Stimulated activated CD4-positive, alpha-beta T cell treated with anti-CD3 and anti-CD28 coated beads, Interleukin-4, amount 100 ng/mL, for 4 hours (primary cell): ENCODE results near the gene RREB1.

ENCODE experiments used
- DNase-seq, 2 experiments: peaks; one replicate each; pipeline ENCODE4 v3.0.0-alpha.2; 2020

Gene RREB1

GRCh38 chr6:7098993-7099392 lies 8.8 kb upstream of the RREB1 start:
- no peak for DNase-seq

- no peak for DNase-seq
These were observed 7.5 kb upstream of the RREB1 start for GRCh38 chr6:7100072-7100752.

- no peak for DNase-seq
These were observed 7.0 kb upstream of the RREB1 start for GRCh38 chr6:7100753-7101081.

- DNase-seq = no peak
These were observed 6.5 kb upstream of the RREB1 start for GRCh38 chr6:7101290-7101689.

GRCh38 chr6:7104752-7105151 lies 3.0 kb upstream of the RREB1 start:
- no peak for DNase-seq

- DNase-seq = no peak
These were observed 1.5 kb upstream of the RREB1 start for GRCh38 chr6:7106215-7106751.

GRCh38 chr6:7106752-7107577 lies 796 bp upstream of the RREB1 start:
- DNase-seq = peak; percentile 56 to 69

- DNase-seq = peak; percentile 49 to 50
These were observed 619 bp downstream of the RREB1 start for GRCh38 chr6:7108196-7108963.

GRCh38 chr6:7108964-7109836 lies 1.4 kb downstream of the RREB1 start:
- peak; percentile 28 to 32 for DNase-seq

- DNase-seq = no peak
These were observed 2.5 kb downstream of the RREB1 start for GRCh38 chr6:7110092-7110792.

- no peak for DNase-seq
These were observed 3.4 kb downstream of the RREB1 start for GRCh38 chr6:7111095-7111690.

GRCh38 chr6:7112171-7112570 lies 4.4 kb downstream of the RREB1 start:
- no peak for DNase-seq

- DNase-seq = peak; percentile 21 to 45
These were observed 5.1 kb downstream of the RREB1 start for GRCh38 chr6:7112741-7113313.

GRCh38 chr6:7114744-7115458 lies 7.1 kb downstream of the RREB1 start:
- no peak for DNase-seq

- DNase-seq = no peak
These were observed 7.9 kb downstream of the RREB1 start for GRCh38 chr6:7115543-7116231.

- DNase-seq = no peak
These were observed 11.6 kb downstream of the RREB1 start for GRCh38 chr6:7119272-7119801.

GRCh38 chr6:7121700-7122241 lies 14.0 kb downstream of the RREB1 start:
- DNase-seq = no peak

- DNase-seq = no peak
These were observed 14.9 kb downstream of the RREB1 start for GRCh38 chr6:7122684-7123083.

- no peak for DNase-seq
These were observed 16.4 kb downstream of the RREB1 start for GRCh38 chr6:7124114-7124513.
